ENCODE measurements around the gene SCARB2.
A peak's percentile ranks its signal among the peaks of the same experiment; 100 is the strongest.

The SCARB2 gene

GRCh38 chr4:76197031-76197743 is 16.4 kb downstream of the SCARB2 start:
- no peak for DNase-seq

- no peak for DNase-seq
Observed at GRCh38 chr4:76196376-76196775, 17.2 kb downstream of the SCARB2 start.

- no peak for DNase-seq
Observed at GRCh38 chr4:76195326-76195725, 18.3 kb downstream of the SCARB2 start.

- no peak for DNase-seq
Observed at GRCh38 chr4:76194325-76194724, 19.3 kb downstream of the SCARB2 start.

- DNase-seq: no peak
Observed at GRCh38 chr4:76192236-76192635, 21.4 kb downstream of the SCARB2 start.

- DNase-seq: no peak
Observed at GRCh38 chr4:76188557-76188956, 25.1 kb downstream of the SCARB2 start.

GRCh38 chr4:76188149-76188548 is 25.5 kb downstream of the SCARB2 start:
- no peak for DNase-seq

GRCh38 chr4:76187152-76187551 is 26.5 kb downstream of the SCARB2 start:
- no peak for DNase-seq

- no peak for DNase-seq
Observed at GRCh38 chr4:76182463-76182862, 31.2 kb downstream of the SCARB2 start.

GRCh38 chr4:76179398-76180318 is 34.0 kb downstream of the SCARB2 start:
- peak; percentile 41 for DNase-seq

GRCh38 chr4:76178296-76178695 is 35.3 kb downstream of the SCARB2 start:
- DNase-seq: no peak

- DNase-seq: no peak
Observed at GRCh38 chr4:76177709-76178108, 35.9 kb downstream of the SCARB2 start.

- no peak for DNase-seq
Observed at GRCh38 chr4:76175336-76175735, 38.3 kb downstream of the SCARB2 start.

GRCh38 chr4:76174216-76174615 is 39.4 kb downstream of the SCARB2 start:
- no peak for DNase-seq

GRCh38 chr4:76168688-76169087 is 44.9 kb downstream of the SCARB2 start:
- DNase-seq: no peak

- DNase-seq: no peak
Observed at GRCh38 chr4:76166480-76166879, 47.1 kb downstream of the SCARB2 start.

GRCh38 chr4:76160355-76160754 is 53.3 kb downstream of the SCARB2 start:
- no peak for DNase-seq

GRCh38 chr4:76156635-76157034 is 57.0 kb downstream of the SCARB2 start:
- DNase-seq: no peak

- no peak for DNase-seq
Observed at GRCh38 chr4:76155979-76156378, 57.6 kb downstream of the SCARB2 start.

GRCh38 chr4:76153356-76153755 is 60.3 kb downstream of the SCARB2 start:
- no peak for DNase-seq

- peak; percentile 69 for DNase-seq
Observed at GRCh38 chr4:76148142-76148865, 65.3 kb downstream of the SCARB2 start, which contains the start of gene NUP54. Gene NUP54 (minus strand): TSS chr4:76148397. CDS start chr4:76148374, 23 bp downstream.

- peak; percentile 18 for DNase-seq
Observed at GRCh38 chr4:76147454-76148141, 66.0 kb downstream of the SCARB2 start.

GRCh38 chr4:76144546-76144945 is 69.1 kb downstream of the SCARB2 start:
- DNase-seq: no peak

All from GF-D8 (cell line).